Tibial nerve (tissue), 4 donors: ENCODE results near the gene NAA60. TPM values are rescaled to one million over a fixed set of nuclear protein-coding genes. Genes with fewer than 3 reads are reported as not detected.

ENCODE experiments used
- DNase-seq, 2 donors: peaks; one replicate each; pipeline ENCODE4 v3.0.0-alpha.2; 2019; ENCODE audit warnings: low spot score in 2 of 2
- H3K27ac ChIP-seq, 4 donors: fragments of 200-600 bp; sonication (generic) in 3 of 4; one replicate each; pipeline ENCODE4 v1.5.1; 2017 to 2019; ENCODE audit warnings: mild to moderate bottlenecking in 1 of 4
- H3K27me3 ChIP-seq, 2 donors: fragments of 200-600 bp; sonication (generic) in 1 of 2; one replicate each; pipeline versions ENCODE4 v1.5.1 to v1.6.0; 2017 to 2019
- H3K36me3 ChIP-seq, 3 donors: fragments of 200-600 bp; sonication (generic); one replicate each; pipeline ENCODE4 v1.5.1; 2018 to 2019
- H3K4me1 ChIP-seq, 4 donors: fragments of 200-600 bp; sonication (generic) in 3 of 4; one replicate each; pipeline ENCODE4 v1.5.1; 2017 to 2019
- H3K4me3 ChIP-seq, 4 donors: fragments of 200-600 bp; sonication (generic) in 3 of 4; one replicate each; pipeline ENCODE4 v1.5.1; 2017 to 2019; ENCODE audit warnings: mild to moderate bottlenecking in 1 of 4, moderate library complexity in 1 of 4
- H3K9me3 ChIP-seq, 4 donors: fragments of 200-600 bp; sonication (generic) in 3 of 4; one replicate each; pipeline ENCODE4 v1.5.1; 2017 to 2019
- EP300 ChIP-seq, 2 donors: sonication (generic); formaldehyde crosslinking; IDR thresholded peaks; one replicate each; pipeline ENCODE4 v1.6.1; 2017; ENCODE audit warnings: antibody characterized with exemption in 2 of 2, mild to moderate bottlenecking in 1 of 2
- POLR2A ChIP-seq, 2 donors: fragments of 450-650 bp; IDR thresholded peaks; one replicate each; pipeline ENCODE4 v1.6.1; 2017; ENCODE audit warnings: antibody characterized with exemption in 2 of 2, mild to moderate bottlenecking in 2 of 2, moderate library complexity in 2 of 2
- WGBS, 2 donors: methylation state at CpG; one replicate each; pipeline ENCODE4 v1.1.5; 2018; 5-methylcytosine and 5-hydroxymethylcytosine counted together
- total RNA-seq, 4 donors: library from RNA; depleted of rRNA; stranded (reverse); fragments of >200 nt; gene quantifications; one replicate each; pipeline ENCODE4 v1.1.0, GENCODE V29; 2016
- TF ChIP-seq, protein P1 (sequence below), 5 experiments: fragments of 200-600 bp in 3 of 5; fragments of 450-650 bp in 2 of 5; sonication (generic) in 3 of 5; IDR thresholded peaks; one replicate each; pipeline ENCODE4 v1.5.1; 2016 to 2019; ENCODE audit warnings: antibody characterized with exemption in 5 of 5, mild to moderate bottlenecking in 3 of 5, moderate library complexity in 2 of 5

The NAA60 gene
- total RNA-seq, 4 donors from 2014 or later = 27.6 to 37.8 (median 28.0) TPM

DNA sequence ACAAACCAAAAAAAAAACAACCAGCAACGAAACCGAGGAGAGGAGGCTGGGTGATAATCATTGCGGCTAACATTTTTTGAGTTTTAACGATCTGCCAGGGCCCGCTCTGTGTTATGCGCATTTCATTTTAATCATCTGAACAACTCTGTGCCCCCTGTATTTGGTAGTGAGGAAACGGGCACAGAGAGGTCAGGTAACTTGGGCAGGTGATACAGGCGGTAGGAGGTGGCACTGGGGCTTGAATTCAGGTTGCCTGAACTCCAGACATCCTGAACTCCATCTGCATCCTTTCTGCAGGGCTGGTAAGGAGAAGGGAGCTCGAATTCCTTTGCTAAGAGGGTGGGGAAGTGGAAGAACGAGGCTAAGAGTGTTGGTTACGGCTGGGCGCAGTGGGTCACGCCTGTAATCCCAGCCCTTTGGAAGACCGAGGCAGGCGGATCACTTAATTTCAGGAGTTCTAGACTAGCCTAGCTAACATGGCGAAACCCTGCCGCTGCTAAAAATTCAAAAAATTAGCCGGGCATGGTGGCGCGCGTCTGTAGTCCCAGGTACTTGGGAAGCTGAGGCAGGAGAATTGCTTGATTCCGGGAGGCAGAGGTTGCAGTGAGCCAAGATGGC is 58.4 kb downstream of the NAA60 start:
- H3K27me3 ChIP-seq = no peaks in the 10 kb centered on the region
- H3K4me1 ChIP-seq = peaks cover 0 to 33% (median 13%) of the 10 kb centered on the region in 4 donors
- DNase-seq = no peak
- WGBS, 2 donors = 80 to 81% methylated on average over 22 of the region's 22 CpGs
- peaks cover 0 to 22% (median 7%) of the 10 kb centered on the region in 3 donors for H3K36me3 ChIP-seq
- peak overlapping the region; percentile 56 to 85 (median 64) for H3K4me3 ChIP-seq
- TF ChIP-seq EP300 (IDR thresholded peaks at IDR 0.05) (no peak), POLR2A (IDR thresholded peaks at IDR 0.05) (no peak)
- TF ChIP-seq, protein P1, sequence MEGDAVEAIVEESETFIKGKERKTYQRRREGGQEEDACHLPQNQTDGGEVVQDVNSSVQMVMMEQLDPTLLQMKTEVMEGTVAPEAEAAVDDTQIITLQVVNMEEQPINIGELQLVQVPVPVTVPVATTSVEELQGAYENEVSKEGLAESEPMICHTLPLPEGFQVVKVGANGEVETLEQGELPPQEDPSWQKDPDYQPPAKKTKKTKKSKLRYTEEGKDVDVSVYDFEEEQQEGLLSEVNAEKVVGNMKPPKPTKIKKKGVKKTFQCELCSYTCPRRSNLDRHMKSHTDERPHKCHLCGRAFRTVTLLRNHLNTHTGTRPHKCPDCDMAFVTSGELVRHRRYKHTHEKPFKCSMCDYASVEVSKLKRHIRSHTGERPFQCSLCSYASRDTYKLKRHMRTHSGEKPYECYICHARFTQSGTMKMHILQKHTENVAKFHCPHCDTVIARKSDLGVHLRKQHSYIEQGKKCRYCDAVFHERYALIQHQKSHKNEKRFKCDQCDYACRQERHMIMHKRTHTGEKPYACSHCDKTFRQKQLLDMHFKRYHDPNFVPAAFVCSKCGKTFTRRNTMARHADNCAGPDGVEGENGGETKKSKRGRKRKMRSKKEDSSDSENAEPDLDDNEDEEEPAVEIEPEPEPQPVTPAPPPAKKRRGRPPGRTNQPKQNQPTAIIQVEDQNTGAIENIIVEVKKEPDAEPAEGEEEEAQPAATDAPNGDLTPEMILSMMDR (IDR thresholded peaks at IDR 0.05) = no peak
- H3K9me3 ChIP-seq = no peaks in the 10 kb centered on the region
- H3K27ac ChIP-seq = no peak overlapping the region

DNA sequence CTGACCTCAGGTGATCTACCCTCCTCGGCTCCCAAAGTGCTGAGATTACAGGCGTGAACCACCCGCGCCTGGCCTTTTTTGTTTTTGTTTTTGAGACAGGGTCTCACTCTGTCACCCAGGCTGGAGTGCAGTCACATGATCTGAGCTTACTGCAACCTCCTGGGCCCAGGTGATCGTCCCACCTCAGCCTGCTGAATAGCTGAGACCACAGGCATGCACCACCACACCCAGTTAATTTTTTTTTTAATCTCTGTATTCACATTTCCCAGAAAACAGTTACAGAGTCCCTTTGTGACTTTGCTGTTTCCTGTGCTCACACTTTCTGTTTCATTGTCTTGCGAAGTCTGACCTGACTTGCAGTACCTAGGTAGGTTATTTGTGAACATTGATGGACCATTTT is 60.0 kb downstream of the NAA60 start:
- DNase-seq = no peak
- 76 to 87% methylated on average over 6 of the region's 6 CpGs for WGBS, 2 donors

DNA sequence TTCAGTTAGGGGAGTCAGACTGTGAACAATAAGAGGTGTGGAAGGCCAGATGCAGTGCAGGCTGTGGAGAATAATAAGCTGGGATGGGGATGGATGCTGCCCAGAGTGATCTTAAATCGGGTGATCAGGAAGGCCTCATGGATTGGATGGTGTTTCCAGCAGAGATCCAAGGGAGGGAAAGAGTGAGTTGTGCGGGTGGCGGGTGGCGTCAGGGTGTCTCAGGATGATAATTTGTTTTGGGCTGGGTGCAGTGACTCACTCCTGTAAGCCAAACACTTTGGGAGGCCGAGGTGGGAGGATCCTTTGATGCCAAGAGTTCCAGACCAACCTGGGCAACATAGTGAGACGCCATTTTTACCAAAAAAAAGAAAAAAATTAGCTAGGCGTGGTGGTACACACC is 65.3 kb downstream of the NAA60 start:
- no peaks in the 10 kb centered on the region for H3K9me3 ChIP-seq
- peaks cover 0 to 4% (median 0%) of the 10 kb centered on the region in 4 donors for H3K4me1 ChIP-seq
- H3K27me3 ChIP-seq = no peaks in the 10 kb centered on the region
- no peak for TF ChIP-seq POLR2A (IDR thresholded peaks at IDR 0.05)
- TF ChIP-seq EP300 (IDR thresholded peaks at IDR 0.05) = no peak
- TF ChIP-seq, protein P1 (IDR thresholded peaks at IDR 0.05) = no peak
- 91 to 92% methylated on average over 7 of the region's 7 CpGs for WGBS, 2 donors
- H3K4me3 ChIP-seq = no peak overlapping the region
- peaks cover 0 to 88% (median 7%) of the 10 kb centered on the region in 3 donors for H3K36me3 ChIP-seq
- DNase-seq = no peak
- no peak overlapping the region for H3K27ac ChIP-seq

More for the DNA sequence above, 60.0 kb downstream of the NAA60 start:
- peak overlapping the region in 1 of 4 donors; percentile 15 for H3K27ac ChIP-seq
- no peaks in the 10 kb centered on the region for H3K9me3 ChIP-seq
- H3K27me3 ChIP-seq = no peaks in the 10 kb centered on the region
- TF ChIP-seq, protein P1 (IDR thresholded peaks at IDR 0.05) = no peak
- no peak for TF ChIP-seq EP300 (IDR thresholded peaks at IDR 0.05)
- no peak for TF ChIP-seq POLR2A (IDR thresholded peaks at IDR 0.05)
- H3K4me1 ChIP-seq = peaks cover 0 to 33% (median 13%) of the 10 kb centered on the region in 4 donors
- no peak overlapping the region for H3K4me3 ChIP-seq
- H3K36me3 ChIP-seq = peaks cover 0 to 36% (median 7%) of the 10 kb centered on the region in 3 donors

DNA sequence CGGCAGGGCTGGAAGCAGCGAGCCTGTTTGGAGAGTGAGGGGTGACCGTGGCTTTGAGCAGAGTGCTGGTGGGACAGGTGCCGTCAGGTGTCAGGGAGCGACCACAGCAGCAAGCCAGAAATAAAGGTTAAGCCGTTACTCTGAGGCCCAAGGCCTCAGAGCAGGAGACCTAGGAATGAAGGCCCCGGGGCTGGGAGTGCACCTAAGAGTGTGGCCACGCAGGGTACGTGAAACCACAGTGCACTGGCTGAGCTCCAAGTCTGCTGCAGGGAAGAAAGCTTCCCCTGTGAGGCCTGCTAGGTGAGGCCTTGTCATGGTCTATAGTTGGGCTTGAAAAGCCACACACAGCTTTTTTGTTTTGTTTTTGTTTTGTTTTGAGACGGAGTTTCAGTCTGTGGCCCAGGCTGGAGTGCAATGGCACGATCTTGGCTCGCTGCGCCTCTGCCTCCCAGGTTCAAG is 66.0 kb downstream of the NAA60 start:
- no peaks in the 10 kb centered on the region for H3K9me3 ChIP-seq
- H3K4me3 ChIP-seq = no peak overlapping the region
- H3K27me3 ChIP-seq = no peaks in the 10 kb centered on the region
- TF ChIP-seq EP300 (IDR thresholded peaks at IDR 0.05) (no peak), POLR2A (IDR thresholded peaks at IDR 0.05) (no peak)
- TF ChIP-seq, protein P1 (IDR thresholded peaks at IDR 0.05) = no peak
- H3K36me3 ChIP-seq = peaks cover 0 to 96% (median 7%) of the 10 kb centered on the region in 3 donors
- 82 to 92% methylated on average over 9 to 13 of the region's 13 CpGs for WGBS, 2 donors
- no peak for DNase-seq
- no peaks in the 10 kb centered on the region for H3K4me1 ChIP-seq
- no peak overlapping the region for H3K27ac ChIP-seq

DNA sequence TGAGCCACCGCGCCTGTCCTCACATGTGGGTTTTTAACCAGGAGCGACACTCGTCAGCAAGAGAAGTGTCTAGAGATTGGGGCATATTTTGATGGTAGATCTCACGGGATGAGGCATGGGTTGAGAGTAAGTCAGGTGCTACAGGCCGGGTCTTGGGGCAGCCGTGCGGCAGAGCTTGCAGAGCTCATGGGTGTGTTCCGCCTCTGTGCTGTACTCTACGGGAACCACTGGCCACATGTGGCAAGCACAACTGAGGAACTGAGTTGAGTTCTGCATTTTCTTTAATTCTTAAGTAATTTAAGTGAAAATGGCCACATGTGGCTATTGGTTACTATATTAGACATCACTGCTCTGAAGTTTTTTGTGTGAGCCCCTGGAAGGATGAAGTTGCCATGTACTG is 66.9 kb downstream of the NAA60 start:
- Histone ChIP-seq H3K4me1 (no peaks in the 10 kb centered on the region), H3K36me3 (peaks cover 0 to 97% (median 7%) of the 10 kb centered on the region in 3 donors), H3K9me3 (no peaks in the 10 kb centered on the region), H3K27me3 (no peaks in the 10 kb centered on the region), H3K27ac (no peak overlapping the region), H3K4me3 (no peak overlapping the region)
- no peak for DNase-seq
- WGBS, 2 donors = 89 to 94% methylated on average over 10 of the region's 10 CpGs
- TF ChIP-seq POLR2A (IDR thresholded peaks at IDR 0.05) = no peak
- TF ChIP-seq, protein P1 (IDR thresholded peaks at IDR 0.05) = no peak
- TF ChIP-seq EP300 (IDR thresholded peaks at IDR 0.05) = no peak
